Stimulated activated CD4-positive, alpha-beta T cell treated with anti-CD3 and anti-CD28 coated beads, Interleukin-2, amount 100 ng/mL, for 4 hours (primary cell): ENCODE results near the gene PPP1R12B.
"Not testable (repeated sequence)": the region's sequence is repeated elsewhere in the genome, so short reads cannot be mapped to it uniquely, and the experiment has no call there.

ENCODE experiments used
- DNase-seq: peaks from one replicate; pipeline ENCODE4 v3.0.0-alpha.2; 2020; ENCODE audit warnings: low read depth

PPP1R12B gene

GRCh38 chr1:202401771-202402170 is 53.3 kb downstream of the PPP1R12B start:
- not testable (repeated sequence) for DNase-seq

- not testable (repeated sequence) for DNase-seq
Measured at GRCh38 chr1:202403381-202403780, 54.9 kb downstream of the PPP1R12B start.

- no peak for DNase-seq
Measured at GRCh38 chr1:202405928-202406327, 57.4 kb downstream of the PPP1R12B start.

- not testable (repeated sequence) for DNase-seq
Measured at GRCh38 chr1:202406896-202407295, 58.4 kb downstream of the PPP1R12B start.

- DNase-seq: not testable (repeated sequence)
Measured at GRCh38 chr1:202407378-202407777, 58.9 kb downstream of the PPP1R12B start.

GRCh38 chr1:202410251-202410650 is 61.8 kb downstream of the PPP1R12B start:
- not testable (repeated sequence) for DNase-seq

- DNase-seq: not testable (repeated sequence)
Measured at GRCh38 chr1:202410854-202411357, 62.4 kb downstream of the PPP1R12B start.

- DNase-seq: no peak
Measured at GRCh38 chr1:202411422-202411821, 62.9 kb downstream of the PPP1R12B start.

- DNase-seq: not testable (repeated sequence)
Measured at GRCh38 chr1:202412421-202412820, 63.9 kb downstream of the PPP1R12B start.

GRCh38 chr1:202416641-202417040 is 68.1 kb downstream of the PPP1R12B start:
- DNase-seq: no peak

- not testable (repeated sequence) for DNase-seq
Measured at GRCh38 chr1:202417141-202417540, 68.6 kb downstream of the PPP1R12B start.

GRCh38 chr1:202417762-202418201 is 69.3 kb downstream of the PPP1R12B start:
- not testable (repeated sequence) for DNase-seq

- not testable (repeated sequence) for DNase-seq
Measured at GRCh38 chr1:202419731-202420130, 71.2 kb downstream of the PPP1R12B start.

GRCh38 chr1:202420422-202421094 is 72.1 kb downstream of the PPP1R12B start:
- not testable (repeated sequence) for DNase-seq

GRCh38 chr1:202422709-202423108 is 74.2 kb downstream of the PPP1R12B start:
- not testable (repeated sequence) for DNase-seq

GRCh38 chr1:202424260-202424659 is 75.8 kb downstream of the PPP1R12B start:
- DNase-seq: not testable (repeated sequence)

- not testable (repeated sequence) for DNase-seq
Measured at GRCh38 chr1:202430111-202430510, 81.6 kb downstream of the PPP1R12B start.

GRCh38 chr1:202432338-202432737 is 83.8 kb downstream of the PPP1R12B start:
- not testable (repeated sequence) for DNase-seq

- no peak for DNase-seq
Measured at GRCh38 chr1:202433155-202434043, 84.9 kb downstream of the PPP1R12B start.

- no peak for DNase-seq
Measured at GRCh38 chr1:202434059-202434458, 85.6 kb downstream of the PPP1R12B start.

- DNase-seq: no peak
Measured at GRCh38 chr1:202438393-202439174, 90.1 kb downstream of the PPP1R12B start.

GRCh38 chr1:202439308-202439707 is 90.8 kb downstream of the PPP1R12B start:
- DNase-seq: no peak
